UCSD-AML1 (cell line): ENCODE data around the gene CFAP73.

Experiments used
- DNase-seq: peaks from one replicate; lab custom pipeline; 2025; ENCODE audit not compliant: unreplicated experiment; lab: John Stamatoyannopoulos, UW

The CFAP73 gene

DNA sequence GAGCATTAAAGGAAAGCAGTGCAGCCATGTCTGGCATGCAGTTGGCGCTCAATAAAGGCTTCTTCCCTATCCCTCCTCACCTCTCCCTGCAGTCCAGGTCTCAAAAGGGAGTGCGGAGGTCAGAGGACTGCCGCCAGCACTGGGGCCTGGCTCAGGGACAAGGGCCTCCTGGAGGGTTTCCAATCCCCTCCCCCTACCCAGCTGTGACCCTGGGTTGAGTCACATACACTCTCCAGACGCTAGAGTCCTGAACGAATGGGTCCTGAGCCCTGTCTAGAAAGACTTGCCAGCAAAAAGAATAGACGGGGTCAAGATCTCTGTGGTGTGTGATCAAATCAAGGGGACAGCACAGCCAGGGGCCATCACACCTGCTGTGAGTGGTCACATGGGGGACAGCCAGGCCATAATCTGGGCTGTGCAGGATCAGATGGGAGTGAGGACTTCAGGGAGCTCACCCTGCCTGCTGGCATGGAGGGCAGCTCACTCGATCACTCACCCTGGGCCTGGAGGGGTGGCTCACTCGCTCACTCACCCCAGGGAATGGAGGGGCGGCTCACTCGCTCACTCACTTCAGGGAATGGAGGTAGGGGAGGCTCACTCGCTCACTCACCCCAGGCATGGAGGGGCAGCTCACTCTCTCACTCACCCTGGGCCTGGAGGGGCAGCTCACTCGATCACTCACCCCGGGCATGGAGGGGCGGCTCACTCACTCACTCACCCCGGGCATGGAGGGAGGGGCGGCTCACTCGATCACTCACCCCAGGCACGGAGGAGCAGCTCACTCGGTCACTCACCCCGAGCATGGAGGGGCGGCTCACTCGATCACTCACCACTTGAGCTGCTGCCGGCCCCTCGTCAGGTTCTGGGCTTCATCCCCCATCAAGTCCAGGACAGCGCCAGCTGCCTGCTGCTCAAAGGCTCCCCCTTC lies 12.8 kb downstream of the CFAP73 start:
- DNase-seq = no peak

DNA sequence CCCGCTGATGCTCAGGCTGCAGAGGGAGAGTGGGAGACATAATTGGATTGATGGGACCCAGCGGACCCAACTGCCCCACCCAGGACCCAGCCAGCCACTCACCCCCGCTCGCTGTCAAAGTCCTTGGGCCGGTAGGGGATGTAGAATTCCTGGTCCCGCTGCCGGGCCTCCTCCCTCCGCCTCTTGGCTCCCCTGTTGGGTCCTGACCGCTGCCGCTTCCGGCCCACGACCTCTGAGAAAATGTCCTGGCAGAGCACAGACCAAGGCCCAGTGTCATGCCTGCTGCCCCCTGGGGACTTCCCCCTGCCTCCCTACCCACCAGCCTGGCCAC lies 13.5 kb downstream of the CFAP73 start:
- no peak for DNase-seq

DNA sequence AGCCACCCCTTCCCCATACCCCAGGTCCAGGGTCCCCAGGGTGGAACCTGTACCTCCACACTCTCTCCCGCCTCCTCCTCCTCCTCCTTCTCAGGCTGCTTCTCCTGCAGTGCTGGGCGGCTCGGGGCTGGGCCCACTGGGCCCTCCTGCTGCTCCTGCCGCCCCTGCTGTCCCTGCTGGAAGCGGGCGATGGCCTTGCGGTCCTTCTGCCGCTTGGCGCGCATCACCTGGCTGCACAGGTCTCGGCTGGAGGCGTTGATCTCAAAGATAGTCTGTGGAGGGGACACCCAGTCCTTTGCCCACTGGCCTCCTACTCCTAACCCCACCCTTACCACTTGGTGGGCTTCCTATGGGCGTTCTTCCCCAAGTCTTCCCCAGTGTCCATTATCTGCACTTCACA lies 14.5 kb downstream of the CFAP73 start:
- no peak for DNase-seq

DNA sequence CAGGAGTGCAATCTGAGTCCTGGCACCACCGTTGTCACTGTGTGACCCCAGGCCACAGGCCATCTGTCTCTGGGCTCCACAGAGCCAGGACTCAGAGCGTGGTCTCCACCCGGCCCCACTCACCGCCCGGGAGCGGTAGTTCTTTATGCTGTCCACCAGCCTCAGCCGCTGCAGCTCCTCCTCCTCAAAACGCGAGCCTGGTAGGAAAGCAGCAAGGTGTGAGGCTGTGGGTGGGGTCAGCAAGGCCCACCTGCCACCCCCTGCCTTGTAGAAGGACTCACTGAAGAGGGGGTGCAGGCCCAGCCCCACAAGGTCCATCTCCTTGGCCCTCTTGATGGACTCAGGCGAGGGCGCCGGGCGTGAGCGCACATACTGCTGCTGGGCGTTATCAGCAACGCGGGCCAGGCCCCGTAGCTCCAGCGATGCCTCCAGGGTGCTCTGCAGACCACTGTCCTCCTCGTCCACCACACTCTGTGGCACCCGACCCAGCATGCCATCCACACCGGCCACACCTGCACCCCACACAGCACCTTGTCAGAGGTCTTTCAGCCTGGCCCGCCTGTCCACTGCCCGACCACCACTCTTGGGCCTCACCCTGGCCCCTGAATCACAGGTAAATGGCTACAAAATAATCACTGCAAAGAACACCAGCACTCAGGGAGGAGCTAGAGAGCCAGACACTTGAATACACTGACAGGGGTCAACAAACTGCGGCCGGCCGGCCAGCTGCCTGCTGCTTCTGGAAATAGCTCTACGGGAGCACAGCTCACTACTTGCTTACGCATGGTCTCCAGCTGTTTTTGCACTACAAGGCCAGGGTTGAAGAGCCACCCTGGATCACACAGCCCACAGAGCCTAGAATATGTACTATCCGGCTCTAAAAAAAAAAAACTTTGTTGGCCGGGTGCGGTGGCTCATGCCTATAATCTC lies 16.3 kb downstream of the CFAP73 start:
- DNase-seq = no peak

DNA sequence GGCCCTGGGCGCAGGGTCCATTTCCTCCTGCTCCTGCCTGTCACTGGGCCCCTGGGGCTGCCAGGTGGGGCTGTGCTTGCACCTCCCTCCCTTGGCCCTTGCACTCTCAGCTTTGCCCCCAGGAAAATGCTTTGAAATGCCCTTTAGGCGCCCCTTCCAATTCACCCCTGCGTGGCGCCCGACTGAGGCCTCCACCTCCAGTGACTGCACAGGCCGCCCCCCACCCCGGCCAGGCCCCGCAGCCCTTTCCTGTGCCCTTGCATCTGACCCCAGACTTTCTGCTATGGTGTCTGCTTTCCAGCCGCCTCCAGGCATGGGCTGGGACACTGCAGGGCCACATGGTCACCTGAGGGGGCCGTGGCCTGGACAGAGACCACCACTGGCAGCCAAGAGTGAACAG lies 18.3 kb downstream of the CFAP73 start:
- no peak for DNase-seq

DNA sequence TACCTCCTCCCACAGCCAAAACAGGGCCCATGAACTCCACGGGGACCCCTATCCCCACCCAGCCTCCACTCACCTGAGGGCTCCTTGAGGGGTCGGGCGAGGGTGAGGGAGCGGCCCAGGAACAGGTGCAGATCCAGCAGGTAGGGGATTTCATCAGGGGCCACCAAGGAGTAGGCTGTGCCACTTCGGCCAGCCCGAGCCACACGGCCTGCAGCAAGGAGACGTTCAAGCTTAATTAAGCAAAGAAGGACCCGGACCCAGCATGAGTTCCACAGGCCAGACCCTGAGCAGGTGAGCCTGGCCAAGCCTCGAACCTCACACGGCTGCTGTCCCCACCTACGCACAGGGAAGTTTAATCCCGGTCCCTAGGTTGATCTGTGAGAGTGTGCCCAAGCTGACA lies 20.2 kb downstream of the CFAP73 start:
- DNase-seq = no peak

DNA sequence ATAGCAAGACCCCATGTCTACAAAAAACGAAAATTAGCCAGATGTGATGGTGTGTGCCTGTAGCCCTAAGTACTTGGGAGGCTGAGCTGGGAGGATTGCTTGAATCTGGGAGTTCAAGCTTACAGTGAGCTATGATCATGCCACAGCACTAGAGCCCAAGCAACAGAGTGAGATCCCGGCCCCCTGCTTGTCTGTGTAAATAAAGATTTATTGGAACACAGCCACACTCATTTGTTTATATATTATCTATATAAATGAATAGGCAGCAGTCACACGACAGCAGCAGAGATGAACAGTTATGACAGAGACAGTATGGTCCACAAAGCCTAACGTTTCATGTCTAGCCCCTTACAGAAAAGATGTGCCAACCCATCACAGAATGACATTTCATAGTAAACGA lies 20.9 kb downstream of the CFAP73 start:
- no peak for DNase-seq

DNA sequence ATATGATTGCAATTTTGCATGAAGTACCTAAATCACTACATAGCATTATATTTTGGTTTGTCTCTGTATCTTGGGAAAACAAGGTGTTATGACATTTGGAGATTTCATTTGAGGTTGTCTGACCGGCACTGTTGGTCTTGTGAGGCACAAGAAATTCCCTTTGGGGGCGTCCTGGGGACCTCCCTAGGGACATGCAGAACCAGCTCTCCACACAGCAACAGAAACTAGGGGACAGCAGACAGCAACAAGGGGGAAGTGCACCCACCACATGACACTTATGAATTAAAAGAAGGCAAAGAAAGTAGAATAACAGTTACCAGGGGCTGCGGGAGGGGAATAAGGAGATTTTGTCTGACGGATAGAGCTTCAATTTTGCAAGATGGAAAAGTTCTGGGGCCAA lies 21.4 kb downstream of the CFAP73 start:
- DNase-seq = no peak

DNA sequence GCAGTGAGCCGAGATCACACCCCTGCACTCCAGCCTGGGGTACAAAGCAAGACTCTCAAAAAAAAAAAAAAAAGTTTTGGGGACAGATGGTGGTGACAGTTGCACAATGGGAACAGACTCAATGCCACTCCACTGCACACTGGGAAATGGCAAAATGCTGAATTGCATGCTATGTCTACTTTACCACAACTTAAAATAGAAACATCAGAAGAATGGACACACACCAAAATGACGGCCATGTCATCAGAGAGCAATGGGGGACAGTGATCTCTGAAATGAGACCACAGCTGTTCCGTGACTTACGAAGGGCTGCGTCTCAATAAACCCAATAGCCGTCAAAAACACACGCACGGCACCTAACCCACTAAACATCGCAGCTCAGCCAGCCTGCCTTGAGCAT lies 22.0 kb downstream of the CFAP73 start:
- no peak for DNase-seq

DNA sequence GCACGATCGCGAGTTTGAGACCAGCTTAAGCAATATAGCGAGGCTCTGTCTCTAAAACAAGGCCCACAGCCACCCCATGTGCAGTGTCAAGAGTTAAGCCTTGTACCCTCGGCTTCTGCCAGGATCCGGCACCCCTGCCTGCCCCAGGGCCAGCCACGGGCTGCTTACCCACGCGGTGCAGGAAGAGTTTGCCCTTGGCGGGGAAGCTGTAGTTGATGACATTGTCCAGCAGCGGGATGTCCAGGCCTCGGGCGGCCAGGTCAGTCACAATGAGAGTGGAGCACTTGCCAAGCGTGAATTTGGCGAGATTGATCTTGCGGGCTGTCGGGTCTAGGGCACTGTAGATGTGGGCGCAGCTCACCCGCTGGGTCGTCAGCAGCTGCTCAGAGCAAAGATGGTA lies 22.7 kb downstream of the CFAP73 start:
- DNase-seq = no peak

DNA sequence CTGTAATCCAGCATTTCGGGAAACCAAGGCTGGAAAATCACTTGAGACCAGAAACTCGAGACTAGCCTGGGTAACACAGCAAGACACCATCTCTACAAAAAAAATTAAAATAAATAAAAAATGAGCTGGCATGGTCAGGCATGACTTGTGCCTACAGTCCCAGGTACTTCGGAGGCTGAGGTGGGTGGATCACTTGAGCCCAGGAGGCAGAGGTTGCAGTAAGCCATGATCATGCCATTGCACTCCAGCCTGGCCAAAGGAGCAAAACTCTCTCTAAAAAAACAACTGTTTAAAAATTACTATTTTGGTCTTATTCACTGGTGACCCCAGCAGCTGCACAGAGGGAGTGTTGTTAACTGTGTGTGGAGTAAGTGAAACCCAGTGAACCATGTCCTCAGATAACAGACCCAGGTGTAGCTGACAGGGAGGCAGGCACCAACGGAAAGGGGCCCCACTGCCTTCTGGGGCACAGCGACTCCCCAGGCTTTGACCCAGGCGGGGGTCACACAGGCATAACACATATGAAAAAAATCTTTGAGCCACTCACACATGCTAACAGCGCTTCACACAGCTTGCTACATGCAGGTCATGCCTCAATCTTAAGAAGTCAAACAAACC lies 23.7 kb downstream of the CFAP73 start:
- no peak for DNase-seq

DNA sequence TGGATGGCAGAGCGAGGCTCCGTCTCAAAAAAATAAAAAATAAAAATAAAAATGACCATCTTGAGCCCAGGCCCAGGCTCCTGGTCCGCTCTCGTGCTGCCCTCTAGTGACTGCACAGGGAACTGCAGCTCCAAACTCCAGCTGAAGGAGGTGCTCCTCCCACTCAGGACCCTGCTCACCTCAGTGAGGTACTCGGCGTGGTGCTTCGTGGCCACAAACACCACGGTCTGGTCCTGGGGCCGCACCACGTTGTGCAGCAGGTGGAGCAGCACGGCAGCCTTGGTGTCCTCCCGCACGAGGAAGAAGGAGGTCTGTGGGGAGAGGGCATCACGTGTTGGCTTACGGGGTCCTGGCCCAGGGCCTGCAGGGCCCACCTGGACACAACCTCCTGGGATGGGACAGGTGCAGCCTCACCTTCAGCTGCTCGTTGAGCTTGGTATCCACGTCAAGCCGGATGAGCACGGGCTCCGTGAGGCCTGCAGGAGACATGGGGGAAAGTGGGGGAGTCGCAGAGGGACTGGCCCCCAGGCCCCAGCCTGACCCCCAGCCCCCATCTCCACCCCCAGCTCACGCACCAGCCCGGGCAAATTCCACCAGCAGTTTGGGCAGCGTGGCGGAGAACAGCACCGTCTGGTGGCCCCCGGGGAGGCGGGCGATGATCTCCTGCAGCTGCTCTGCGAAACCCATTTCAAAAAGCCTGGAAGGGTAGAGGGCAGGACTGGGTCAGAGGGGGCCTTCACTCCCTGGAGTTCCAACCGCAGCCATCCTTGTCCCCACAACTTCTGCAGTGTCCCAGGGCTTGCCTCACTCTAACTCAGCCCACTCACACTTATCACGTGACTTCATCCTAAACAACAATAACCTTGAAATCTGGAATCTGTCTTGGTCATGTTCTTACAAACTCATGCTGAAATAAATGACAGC lies 25.2 kb downstream of the CFAP73 start:
- peak; percentile 65 for DNase-seq

DNA sequence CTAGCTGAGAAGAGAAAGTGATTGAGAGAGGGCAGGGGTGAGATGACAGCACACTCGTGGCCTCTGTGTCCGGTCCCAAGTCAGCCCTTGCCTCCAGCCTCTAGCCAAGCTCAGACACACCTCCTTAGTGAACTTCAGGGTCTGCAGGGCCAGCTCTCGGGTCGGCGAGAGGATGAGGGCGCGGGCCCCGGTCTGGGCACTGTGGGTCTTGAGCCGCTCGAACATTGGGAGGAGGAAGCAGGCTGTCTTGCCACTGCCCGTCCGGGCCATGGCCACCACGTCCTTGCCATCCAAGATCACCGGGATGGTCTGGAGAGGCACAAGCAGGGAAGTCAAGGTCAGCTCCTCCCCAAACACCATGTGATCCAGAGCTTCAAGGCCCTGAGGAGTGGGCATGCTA lies 29.5 kb downstream of the CFAP73 start:
- no peak for DNase-seq

DNA sequence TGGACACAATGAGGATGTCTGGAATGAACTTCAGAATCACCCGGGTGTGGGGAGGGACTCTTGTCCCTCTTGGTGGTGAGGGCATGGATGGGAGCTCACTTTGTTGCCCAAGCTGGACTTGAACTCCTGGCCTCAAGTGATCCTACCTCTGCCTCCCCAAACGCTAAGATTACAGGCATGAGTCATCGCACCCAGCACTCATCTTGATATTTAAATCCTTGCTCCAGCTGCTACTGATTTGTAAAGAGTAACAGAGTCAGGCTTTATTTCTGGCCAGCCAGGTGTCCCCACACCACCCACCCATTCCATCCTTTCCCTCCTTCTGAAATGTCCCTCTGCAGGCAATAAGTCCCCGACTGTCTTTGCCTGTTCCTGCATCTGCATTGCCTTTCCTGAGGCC lies 30.8 kb downstream of the CFAP73 start:
- DNase-seq = no peak

DNA sequence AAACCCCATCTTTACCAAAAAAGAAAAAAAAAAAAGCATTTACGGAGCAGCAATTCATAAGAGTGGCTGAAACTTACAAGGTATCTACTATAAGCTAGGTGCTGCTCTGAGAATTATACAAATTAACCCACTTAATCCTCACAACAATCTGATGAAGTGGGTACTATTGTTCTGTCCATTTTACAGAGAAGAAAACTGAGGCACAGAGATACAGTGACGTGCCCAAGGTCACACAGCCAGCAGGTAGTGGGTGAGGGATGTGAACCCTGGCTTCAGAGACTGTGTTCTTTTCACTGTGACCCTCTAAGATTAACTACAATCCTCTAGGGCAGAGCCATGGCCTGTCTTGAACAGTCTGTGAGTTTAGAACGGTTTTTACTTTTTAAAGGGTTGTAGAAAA lies 32.5 kb downstream of the CFAP73 start:
- DNase-seq = no peak

DNA sequence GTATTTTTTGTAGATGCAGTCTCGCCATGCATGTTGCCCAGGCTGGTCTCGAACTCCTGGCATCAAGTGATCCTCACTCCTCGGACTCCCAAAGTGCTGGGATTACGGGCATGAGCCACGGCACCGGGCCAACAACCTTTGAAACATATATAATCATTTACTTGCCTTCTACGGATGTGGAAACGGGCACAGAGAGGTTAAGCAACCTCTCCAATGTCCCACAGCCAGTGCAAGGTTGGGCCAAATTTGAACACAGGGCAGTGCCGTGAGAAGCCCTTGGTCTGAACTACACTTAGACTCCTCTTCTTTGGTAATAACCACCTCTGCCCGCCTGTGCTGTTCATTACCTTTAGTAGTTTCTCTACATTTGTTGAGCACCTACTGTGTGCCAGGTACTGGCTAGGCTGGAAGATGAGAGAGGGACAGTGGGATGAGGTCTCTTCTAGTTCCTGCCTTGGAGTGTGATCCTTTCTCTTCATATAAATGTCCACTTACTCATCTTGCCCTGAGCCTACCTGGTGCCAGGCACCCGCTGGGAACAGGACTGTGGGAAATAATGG lies 33.6 kb downstream of the CFAP73 start:
- no peak for DNase-seq

DNA sequence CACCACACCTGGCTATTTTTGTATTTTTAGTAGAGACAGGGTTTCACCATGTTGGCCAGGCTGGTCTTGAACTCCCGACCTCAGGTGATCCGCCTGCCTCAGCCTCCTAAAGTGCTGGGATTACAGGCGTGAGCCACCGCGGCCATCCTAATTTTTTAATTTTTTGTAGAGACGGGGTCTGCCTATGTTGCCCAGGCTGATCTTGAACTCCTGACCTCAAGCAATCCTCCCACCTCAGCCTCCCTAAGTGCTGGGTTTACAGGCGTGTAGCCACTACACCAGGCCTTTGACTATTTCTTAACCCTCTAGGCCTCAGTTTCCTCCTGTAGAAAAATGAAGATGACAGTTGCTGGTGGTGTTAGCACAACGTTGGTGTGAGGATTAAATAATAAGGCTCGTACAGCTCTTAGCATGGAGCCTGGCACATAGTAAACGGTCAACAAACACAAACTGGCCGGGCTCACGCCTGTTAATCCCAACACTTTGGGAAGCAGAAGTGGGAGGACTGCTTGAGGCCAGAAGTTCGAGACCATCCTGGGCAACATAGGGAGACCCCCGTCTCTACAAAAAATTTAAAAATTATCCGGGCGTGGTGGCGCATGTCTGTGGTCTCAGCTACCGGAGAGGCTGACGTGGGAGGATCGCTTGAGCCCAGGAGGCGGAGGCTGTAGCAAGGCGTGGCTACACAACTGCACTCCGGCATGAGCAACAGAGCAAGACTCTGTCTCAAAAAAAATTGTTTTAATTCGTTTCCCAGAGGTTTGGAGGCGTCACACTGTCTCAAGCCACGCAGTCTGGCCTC lies 34.8 kb downstream of the CFAP73 start:
- DNase-seq = no peak

DNA sequence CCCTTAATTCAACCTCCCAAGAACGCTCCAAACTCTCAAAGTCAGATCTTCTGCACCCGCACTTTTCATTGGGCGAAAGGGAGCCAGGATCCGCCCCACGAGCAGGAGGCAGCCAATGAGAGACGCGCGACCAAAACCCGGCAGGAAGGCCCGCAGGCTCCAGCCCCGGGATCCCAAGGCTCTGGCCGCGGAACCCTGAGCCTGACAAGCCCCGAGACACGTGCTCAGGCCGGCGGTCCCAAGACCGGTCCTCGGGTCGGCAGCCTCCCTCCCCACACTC lies 35.3 kb downstream of the CFAP73 start:
- DNase-seq = peak; percentile 87

DNA sequence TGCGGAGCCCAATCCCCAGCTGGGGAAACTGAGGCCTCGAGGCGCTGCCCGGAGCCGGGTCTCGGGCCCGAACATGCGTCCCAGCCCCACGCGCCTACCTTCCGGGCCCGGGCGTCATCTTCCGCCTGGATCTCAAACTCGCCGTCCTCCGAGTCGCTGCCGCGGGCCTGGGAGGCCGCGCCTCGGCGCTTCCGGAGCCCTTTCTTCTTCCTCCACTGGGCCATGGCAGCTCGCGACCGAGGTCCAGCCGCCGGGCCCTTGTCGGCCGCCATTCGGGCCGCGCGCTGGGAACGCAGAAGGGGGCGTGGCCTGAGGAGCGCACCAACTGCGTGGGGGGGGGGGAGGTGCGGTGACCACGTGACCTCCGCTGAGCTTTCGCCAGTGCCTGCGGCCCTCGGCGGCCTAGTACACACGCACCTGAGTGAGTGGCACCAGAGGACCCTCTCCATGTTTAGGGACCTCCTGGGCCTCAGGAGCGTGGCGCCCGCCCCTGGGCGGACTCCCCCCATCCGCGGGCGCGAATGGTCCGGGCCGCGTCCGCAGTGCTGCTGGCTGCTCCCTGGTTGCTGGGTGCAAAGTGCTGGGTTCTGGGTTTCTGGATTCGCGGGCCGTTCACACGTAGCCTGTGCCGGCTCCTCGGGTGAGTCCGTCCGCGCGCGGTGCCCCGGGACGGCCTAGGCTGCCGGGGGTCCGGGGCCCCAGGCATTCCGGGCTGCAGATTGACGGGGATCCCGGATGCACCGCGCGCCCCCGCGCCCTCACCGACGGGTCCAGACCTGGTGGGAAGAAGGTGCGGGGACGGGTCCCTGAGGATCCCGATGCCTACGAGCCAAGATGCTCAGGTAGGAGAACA lies 35.9 kb downstream of the CFAP73 start, which contains the start of the genes DDX54 and RITA1:
Gene DDX54, minus strand, starts transcription at position 299 of the 853 bp plus-strand sequence. Its CDS starts 27 bp downstream, at position 272.
Gene RITA1, plus strand, starts transcription at position 542 of the 853 bp plus-strand sequence. CDS start 1,026 bp downstream, outside the sequence.
- DNase-seq = peak; percentile 85
